GM18507 (cell line): ENCODE data around the gene MED15.

Source experiments
- DNase-seq: peaks from one replicate; pipeline ENCODE4 v3.0.0; 2011; ENCODE audit warnings: low read depth; ENCODE audit not compliant: insufficient read length; ENCODE audit errors: extremely low spot score
- FAIRE-seq: peaks from 2 replicates; lab custom pipeline; 2011; peaks lifted over from hg19 to GRCh38; lab: Jason Lieb, UNC

The MED15 gene

DNA sequence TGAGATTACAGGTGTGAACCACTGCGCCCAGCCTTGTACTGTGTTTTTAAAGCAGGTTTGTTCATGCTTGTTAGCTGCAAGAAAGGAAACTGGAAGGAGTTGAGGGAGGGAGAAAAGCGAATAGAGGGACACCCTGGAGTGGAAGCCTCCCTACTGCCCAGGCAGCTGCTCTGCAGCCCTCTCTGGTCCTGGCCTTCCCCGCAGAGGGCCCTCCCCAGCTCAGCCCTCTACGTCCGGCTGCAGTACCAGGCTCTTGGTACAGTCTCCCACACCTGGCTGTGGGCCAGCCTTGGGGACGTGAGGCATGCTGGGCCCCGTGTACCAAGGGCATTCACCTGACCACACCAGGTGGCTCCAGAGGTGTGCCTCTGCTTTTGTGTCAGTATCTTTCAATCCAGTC is 70.8 kb downstream of the MED15 start:
- FAIRE-seq, result no peak
- no peak for DNase-seq

DNA sequence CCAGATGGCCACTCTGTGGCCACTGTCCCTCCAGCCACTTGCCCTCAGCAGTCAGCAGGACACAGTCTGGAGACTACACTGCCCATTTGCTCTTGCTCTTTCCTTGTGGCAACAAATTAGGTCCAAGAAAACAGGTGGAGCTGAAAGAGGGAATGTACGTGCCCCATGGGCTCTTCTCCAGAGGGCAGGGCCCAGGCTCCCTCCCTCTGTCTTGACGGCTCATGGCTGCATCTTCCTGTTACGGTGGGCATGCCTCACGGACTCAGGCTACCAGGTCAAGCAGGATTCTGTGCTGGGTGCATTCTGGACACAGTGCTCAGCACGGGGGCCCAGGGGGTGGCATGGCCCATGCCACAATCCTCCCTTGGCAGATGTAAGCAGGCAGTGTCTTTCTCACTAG is 71.3 kb downstream of the MED15 start:
- DNase-seq, result no peak
- no peak for FAIRE-seq

GRCh38 chr22:20579273-20580120 is 72.1 kb downstream of the MED15 start:
- no peak for FAIRE-seq
- DNase-seq, result no peak

GRCh38 chr22:20580179-20580578 is 72.8 kb downstream of the MED15 start:
- DNase-seq, result no peak
- FAIRE-seq, result no peak

DNA sequence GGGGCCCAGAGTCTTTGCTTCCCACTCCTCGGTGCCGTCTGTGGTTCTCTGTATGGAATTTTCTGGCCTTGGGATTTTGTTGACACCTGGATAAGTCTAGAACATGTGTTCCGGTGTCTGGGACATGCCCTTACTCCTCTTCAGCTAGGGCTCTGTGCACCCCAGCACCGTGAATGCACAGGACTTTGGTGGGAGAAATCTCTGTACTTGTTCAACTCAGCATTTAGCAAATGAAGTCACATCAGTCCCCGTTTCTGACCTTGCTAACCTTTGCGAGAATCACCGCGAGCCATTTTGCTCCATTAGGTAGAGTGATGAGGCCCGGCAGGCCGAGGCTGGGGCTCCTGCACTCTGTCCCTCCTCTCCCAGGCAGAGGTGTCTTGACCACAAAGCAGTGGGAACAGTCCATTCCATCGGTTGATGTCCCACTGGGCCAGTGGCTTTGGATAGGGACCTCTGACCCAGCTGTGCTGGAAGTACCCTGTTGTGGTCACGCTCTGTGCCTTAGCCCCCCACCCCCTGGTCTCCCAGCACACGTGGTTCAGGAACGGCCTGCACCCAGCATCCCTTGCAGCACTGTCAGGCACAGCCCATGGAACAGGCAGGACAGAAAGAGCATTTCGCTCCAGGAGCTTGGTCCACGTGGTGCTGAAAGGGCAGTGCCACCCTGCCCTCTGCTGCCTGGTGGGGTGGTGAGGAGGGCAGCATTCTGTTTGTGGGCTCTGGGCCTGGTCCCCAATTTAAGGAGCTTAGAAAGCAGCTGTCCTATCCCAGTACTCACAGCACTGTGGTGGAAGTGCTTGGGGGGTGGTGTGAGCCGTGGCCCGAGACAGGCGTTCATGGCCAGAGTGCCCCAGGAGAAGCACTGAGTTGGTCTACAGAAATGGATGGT is 73.4 kb downstream of the MED15 start:
- no peak for FAIRE-seq
- DNase-seq, result no peak

- DNase-seq (no peak), FAIRE-seq (no peak)
These were observed 74.2 kb downstream of the MED15 start for GRCh38 chr22:20581503-20582170.

DNA sequence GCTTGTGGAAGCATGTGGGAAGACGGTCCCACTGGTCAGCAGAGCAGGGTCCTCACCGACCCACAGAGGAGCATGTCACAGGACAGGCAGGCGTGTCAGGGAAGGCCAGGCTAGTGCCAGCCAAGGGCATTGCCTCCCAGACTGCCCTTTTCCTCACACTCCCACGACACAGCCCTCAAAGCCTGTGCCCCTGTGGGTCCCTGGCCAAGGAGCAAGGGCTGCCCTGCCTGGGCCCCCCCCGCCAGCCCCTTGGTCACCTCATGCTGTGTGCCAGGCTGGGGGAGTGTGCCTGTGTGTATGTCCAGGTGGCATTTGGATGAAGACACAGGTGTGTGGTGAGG is 74.7 kb downstream of the MED15 start:
- DNase-seq (no peak), FAIRE-seq (no peak)

DNA sequence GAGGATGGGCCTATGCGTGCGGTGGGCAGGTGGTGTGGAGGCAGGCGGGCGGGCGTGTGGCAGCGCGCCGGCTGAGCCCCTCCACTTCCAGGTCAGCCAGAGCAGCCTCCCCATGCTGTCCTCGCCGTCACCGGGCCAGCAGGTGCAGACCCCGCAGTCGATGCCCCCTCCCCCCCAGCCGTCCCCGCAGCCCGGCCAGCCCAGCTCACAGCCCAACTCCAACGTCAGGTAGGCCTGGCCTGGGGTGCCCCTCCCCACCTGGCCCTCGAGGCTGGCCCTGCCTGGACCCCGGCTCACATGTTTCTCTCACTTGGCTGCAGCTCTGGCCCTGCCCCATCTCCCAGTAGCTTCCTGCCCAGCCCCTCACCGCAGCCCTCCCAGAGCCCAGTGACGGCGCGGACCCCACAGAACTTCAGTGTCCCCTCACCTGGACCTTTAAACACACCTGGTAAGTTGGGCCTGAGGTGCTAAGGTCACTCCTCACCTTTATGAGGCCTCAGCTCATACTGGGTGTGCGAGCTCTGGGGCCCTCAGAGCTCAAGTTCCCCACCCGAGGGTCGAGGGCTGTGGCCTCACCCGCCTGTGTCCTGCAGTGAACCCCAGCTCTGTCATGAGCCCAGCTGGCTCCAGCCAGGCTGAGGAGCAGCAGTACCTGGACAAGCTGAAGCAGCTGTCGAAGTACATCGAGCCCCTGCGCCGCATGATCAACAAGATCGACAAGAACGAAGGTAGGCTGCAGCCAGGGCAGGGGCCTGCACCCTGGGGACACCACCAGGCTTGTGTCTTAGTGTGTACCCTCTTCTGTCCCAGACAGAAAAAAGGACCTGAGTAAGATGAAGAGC is 75.3 kb downstream of the MED15 start:
- no peak for FAIRE-seq
- no peak for DNase-seq

- no peak for DNase-seq
- FAIRE-seq, result no peak
These were observed 76.1 kb downstream of the MED15 start for GRCh38 chr22:20583471-20583922.

- FAIRE-seq (no peak), DNase-seq (no peak)
These were observed 76.8 kb downstream of the MED15 start for GRCh38 chr22:20584029-20584871.

GRCh38 chr22:20584872-20585638 is 77.6 kb downstream of the MED15 start:
- FAIRE-seq (no peak), DNase-seq (no peak)

DNA sequence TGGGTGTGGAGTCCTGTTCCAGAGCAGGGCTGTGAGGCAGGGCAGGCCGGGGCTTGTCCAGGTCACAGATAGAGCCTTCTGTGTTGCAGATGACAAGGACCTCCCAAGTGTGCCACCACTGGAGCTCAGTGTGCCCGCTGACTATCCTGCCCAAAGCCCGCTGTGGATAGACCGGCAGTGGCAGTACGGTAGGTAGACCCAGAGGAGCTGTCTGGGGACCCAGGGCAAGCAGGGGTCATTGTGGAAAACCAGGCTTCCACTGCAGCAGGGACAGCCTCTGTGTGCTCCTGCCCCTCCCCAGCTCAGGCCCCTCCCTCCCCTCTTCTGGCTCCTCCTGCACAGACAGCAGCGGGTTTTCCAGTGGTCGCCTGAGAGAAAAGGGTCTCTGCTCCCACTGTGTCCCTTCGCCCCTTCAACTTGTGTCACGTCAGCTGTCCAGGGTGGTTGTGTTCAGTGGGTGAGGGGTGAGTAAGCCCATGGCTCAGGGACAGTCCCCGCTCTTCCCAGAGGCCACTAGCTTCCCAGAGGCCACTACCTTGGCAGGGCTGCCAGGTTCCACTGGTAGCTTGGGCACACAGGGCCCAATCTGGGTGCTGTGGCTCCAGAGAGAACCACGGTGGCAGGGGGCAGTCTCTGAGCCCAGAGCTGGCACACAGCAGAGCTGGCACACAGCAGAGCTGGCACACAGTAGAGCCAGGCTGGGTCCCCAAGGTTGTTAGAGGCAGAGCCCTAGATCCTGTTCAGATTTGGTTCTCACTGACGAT is 78.4 kb downstream of the MED15 start:
- DNase-seq (no peak), FAIRE-seq (no peak)

GRCh38 chr22:20586403-20586745 is 79.0 kb downstream of the MED15 start:
- DNase-seq, result no peak
- FAIRE-seq, result no peak

DNA sequence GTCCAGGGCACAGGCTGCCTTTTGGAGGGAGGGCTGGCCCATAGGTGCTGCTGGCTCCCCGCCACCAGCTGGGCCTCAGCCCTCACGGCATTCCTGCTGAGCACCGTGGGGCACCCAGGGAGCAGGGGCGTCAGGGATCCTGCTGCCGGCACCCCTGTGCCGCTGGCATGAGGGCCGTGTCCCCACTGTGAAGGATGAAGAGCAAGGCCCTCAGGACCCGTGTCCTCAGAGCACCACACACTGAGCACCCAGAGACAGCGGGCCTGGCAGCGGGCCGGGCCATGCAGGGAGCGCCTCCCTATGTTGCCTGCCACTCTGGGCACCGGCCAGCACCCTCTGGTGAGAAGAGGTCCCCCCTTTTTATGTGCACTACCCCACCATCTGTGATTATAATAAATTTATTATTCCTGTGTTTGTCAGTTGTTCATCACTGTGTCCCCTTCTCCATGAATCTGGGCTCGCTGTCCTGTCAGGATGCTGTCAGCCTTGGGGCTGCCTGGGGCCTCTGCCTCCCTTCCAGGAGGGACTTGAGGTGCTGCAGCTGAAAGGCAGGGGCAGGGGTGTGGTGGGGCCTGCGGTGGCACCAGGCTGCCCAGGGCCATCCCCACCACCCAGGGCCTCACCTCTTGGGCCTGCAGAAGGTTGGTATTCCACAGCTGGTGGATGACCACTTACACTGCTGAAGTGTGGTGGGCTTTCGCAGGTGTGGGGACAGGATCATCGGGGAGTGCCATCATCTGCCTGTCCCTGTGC is 80.0 kb downstream of the MED15 start:
- DNase-seq (no peak), FAIRE-seq (no peak)

DNA sequence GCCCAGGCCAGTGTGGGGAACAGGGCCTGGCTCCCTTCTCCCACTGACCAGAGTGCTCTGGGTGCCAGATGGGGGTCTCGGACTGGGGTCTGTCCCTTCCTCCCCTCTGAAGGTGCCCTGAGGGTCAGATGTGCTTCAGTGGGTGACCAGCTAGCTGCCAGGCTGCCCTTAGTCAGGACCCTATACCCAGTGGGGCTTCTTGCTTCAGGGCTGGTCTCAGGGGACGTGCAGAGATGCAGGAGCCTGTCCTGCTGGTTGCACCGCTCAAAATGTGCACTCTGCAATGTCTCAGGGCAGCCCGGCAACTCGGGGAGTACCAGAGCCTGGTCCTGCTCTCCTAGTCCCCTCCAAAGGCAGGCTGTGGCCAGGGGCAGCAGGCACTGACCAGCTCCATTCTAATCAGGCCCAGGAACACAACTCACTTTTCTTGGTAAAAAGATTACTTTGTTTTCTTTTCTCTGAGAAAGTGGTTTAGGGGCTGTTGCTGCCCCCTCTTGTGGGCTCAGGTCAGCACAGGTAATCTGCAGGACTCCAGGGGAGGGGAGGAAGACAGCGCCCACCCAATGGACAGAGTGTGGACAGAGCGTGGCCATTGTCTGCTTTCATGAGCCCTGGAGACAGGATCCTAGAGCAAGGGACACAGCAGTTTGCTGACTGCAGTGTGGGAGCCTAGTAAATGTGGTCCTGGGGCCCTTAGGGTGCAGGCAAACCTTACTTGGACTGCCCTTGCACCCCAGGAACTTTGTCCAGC is 80.9 kb downstream of the MED15 start:
- FAIRE-seq, result no peak
- no peak for DNase-seq
